Stimulated activated CD4-positive, alpha-beta T cell treated with anti-CD3 and anti-CD28 coated beads, Interleukin-15, amount 100 ng/mL, for 1 hour (primary cell): ENCODE results near the gene METAP1.
"Not testable (repeated sequence)": the region's sequence is repeated elsewhere in the genome, so short reads cannot be mapped to it uniquely, and the experiment has no call there.

ENCODE experiments used
- DNase-seq, 2 donors: peaks; one replicate each; pipeline ENCODE4 v3.0.0-alpha.2; 2020; ENCODE audit warnings: low read depth in 1 of 2, low spot score in 1 of 2

The METAP1 gene

GRCh38 chr4:98996765-98997068 is 1.2 kb downstream of the METAP1 start:
- DNase-seq, result no peak

GRCh38 chr4:98997166-98997565 is 1.6 kb downstream of the METAP1 start:
- DNase-seq, result no peak

- DNase-seq, result no peak
These were observed 3.0 kb downstream of the METAP1 start for GRCh38 chr4:98998551-98998950.

- DNase-seq, result no peak
These were observed 6.8 kb downstream of the METAP1 start for GRCh38 chr4:99002279-99002678.

- no peak for DNase-seq
These were observed 12.5 kb downstream of the METAP1 start for GRCh38 chr4:99008051-99008450.

- DNase-seq, result no peak
These were observed 16.4 kb downstream of the METAP1 start for GRCh38 chr4:99011910-99012309.

GRCh38 chr4:99013402-99013843 is 17.9 kb downstream of the METAP1 start:
- no peak for DNase-seq

GRCh38 chr4:99013884-99014523 is 18.5 kb downstream of the METAP1 start:
- no peak for DNase-seq

- DNase-seq, result no peak
These were observed 25.9 kb downstream of the METAP1 start for GRCh38 chr4:99021386-99021785.

- no peak for DNase-seq
These were observed 27.0 kb downstream of the METAP1 start for GRCh38 chr4:99022566-99022965.

- not testable (repeated sequence) for DNase-seq
These were observed 28.3 kb downstream of the METAP1 start for GRCh38 chr4:99023800-99024251.

- no peak for DNase-seq
These were observed 29.2 kb downstream of the METAP1 start for GRCh38 chr4:99024481-99025275.

- no peak for DNase-seq
These were observed 30.0 kb downstream of the METAP1 start for GRCh38 chr4:99025506-99025905.

GRCh38 chr4:99027304-99027703 is 31.8 kb downstream of the METAP1 start:
- no peak for DNase-seq

- no peak for DNase-seq
These were observed 32.7 kb downstream of the METAP1 start for GRCh38 chr4:99028187-99028586.

GRCh38 chr4:99029018-99029735 is 33.7 kb downstream of the METAP1 start:
- DNase-seq, result no peak

- no peak for DNase-seq
These were observed 34.3 kb downstream of the METAP1 start for GRCh38 chr4:99029852-99030251.

- no peak for DNase-seq
These were observed 38.4 kb downstream of the METAP1 start for GRCh38 chr4:99033956-99034355.

- no peak for DNase-seq
These were observed 42.7 kb downstream of the METAP1 start for GRCh38 chr4:99038213-99038612.

GRCh38 chr4:99043346-99043745 is 47.8 kb downstream of the METAP1 start:
- no peak for DNase-seq

GRCh38 chr4:99047710-99048109 is 52.2 kb downstream of the METAP1 start:
- DNase-seq, result no peak

GRCh38 chr4:99052902-99053301 is 57.4 kb downstream of the METAP1 start:
- no peak for DNase-seq
